K562 treated with DMSO at 1 percent for 12 hours (cell line): ENCODE measurements around the gene RTBDN. TPM values are rescaled to one million over a fixed set of nuclear protein-coding genes. Genes with fewer than 3 reads are reported as not detected.

Source experiments
- total RNA-seq: library from RNA; unstranded; fragments of 300-600 nt; gene quantifications from 2 replicates; pipeline ENCODE4 v1.2.3, GENCODE V29; 2022; ENCODE audit not compliant: insufficient read depth

Gene RTBDN
- 0.58 and 3.6 TPM in 2 replicates for total RNA-seq

DNA sequence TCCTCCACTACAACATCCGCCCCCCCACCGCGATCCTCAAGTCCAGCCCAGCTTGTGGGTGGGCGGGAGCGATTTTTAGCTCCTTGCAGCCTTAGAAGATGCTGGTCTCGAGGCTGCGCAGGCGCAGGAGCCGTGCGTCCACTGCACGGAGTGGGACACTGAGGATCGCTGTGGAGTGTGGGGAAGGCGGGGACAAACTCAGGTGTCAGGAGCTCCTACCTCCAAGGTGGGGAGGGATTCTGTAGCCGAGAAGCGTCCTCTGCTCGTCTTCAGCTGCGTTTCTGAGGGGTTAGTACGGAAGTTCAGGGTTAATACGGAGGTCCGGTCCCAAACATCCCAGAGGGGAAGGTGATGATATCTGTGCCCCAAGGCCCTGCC, at the start of gene RTBDN:
Gene RTBDN (minus strand): TSS at position 14 of the 378 bp plus-strand sequence. CDS start 4,600 bp downstream, outside the sequence.

DNA sequence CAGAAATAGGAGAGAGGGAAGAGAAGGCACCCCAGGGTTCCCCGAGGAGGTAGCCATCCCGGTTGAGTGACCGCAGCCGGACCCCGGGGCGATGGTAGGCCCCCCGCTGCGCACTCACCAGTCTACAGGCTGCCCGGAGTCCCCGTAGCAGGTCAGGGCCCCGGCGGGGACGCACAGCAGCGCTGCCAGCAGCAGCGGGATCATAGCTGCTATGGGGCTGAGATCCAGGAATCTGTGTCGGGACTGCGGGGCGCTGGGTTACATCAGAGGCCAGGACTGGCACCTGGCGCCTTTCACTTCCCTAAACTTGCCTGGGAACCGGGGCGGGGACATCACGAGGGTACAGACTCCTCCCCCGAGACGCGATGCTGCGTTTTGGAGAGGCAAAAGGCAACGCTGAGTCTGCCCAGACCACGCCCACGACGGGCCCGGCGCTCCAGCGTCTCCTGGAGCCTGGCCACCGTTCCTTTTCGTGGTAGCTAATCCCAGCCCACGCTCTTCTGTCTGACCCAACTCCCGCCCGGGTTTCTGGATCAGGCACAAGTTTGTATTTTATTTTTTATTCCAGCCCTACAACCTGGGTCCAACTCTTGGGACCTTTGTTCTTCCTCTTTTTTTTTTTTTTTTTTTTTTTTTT, 46.9 kb upstream of the RTBDN start, which contains the start of gene DNASE2:
Gene DNASE2 (minus strand): TSS at position 278 of the 637 bp plus-strand sequence. CDS start 74 bp downstream, at position 204.

DNA sequence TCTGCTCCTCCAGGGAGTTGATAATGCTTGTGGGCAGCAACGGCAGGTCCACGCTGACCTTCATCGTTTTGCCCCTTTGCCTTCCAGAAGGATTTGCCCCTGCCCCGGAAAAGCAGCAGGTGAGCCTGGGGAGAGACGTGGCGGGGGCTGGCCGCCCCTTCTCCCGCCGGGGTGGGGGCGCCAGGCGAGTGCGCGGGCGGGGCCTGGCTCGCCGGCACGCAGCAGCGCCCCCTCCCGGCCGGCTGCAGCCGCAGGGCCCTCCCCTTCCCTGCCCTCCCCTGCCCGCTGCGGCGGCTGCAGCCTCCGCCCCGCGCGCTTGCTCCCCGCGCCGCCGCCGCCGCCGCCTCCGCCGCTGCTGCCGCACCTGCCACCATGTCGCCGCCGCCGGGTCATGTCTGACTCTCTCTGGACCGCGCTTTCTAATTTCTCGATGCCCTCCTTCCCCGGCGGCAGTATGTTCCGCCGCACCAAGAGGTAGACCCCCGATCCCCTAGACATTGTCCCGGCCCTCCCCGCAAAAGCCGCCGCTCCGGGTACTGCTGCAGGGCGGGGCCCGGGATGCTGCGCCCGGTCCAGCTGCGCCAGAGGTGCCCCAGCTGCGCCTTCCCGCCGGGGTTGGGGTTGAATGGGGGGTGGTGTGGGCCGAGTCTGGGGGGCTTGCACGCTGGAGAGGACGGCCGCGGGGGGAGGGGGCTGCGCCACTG, 4.0 kb upstream of the RTBDN start, which contains the start of gene MAST1:
Gene MAST1 (plus strand): TSS at position 334 of the 704 bp plus-strand sequence. CDS start 58 bp downstream, at position 392.

DNA sequence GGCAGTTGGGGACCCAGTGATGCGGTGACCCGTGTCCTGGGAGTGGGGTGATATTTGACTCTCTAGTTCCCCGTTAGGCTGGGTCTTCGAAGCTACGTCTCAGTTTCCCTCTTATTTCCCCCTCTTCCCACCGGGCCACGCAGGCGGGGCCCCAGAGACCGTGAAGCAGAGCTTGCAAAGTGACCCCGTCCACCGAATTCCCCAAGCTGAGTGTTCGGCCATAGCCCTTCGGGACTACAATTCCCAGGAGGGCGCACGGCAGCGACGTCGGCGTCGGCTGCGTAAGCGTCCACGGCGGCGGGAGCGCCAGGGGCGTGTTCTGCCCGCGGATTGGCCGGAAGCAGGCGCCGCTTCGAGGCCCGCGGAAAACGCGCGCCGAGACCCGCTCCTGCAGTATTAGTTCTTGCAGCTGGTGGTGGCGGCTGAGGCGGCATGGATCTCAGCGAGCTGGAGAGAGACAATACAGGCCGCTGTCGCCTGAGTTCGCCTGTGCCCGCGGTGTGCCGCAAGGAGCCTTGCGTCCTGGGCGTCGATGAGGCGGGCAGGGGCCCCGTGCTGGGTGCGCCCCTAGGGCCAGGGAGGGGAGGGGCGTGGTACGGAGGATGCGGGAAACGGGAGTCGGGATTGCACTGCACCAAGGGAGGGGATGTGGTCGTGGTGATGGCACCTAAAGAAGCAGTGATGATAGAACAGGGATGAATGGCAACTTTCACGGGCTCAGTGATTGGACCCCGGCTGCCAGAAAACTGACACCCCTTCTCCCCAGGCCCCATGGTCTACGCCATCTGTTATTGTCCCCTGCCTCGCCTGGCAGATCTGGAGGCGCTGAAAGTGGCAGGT, 27.9 kb downstream of the RTBDN start, which contains the start of gene RNASEH2A:
Gene RNASEH2A (plus strand): TSS at position 343 of the 840 bp plus-strand sequence. CDS start 90 bp downstream, at position 433.

DNA sequence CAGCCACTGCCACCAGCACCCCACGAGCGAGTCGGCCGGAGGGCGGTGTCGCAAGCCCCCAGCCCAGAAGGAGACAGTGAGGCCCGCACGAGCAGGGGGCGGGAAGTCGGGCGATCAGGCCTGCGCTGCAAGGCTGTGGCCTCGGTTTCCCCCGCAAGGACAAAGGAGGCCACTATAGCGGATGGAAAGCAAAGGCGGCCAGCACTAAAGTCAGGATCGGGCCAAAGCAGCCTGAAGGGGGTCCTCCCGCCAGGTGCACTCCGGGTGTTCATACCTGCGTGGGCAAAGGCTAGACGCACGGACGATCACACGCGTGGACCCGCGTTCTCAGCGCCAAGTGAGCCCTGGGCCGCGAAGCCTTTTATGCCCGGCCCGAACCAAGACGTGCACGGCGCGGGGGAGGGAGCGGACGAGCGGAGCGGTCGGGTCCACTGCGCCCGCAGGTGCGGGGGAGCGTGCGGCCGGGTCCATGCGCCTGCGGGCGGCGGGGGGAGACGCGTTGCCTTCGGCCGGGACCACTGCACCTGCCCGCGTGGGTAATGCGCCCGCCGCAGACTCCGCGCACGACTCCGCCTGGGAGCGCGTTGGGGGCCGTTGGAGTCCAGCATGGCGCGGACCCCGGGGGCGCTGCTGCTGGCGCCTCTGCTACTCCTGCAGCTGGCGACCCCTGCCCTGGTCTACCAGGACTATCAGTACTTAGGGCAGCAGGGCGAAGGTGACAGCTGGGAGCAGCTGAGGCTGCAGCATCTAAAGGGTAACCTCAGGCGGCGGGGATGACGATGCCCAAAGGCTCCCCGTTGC, 32.7 kb downstream of the RTBDN start, which contains the start of the genes PRDX2 and THSD8:
Gene PRDX2 (minus strand): TSS at position 335 of the 801 bp plus-strand sequence. CDS start 539 bp downstream, outside the sequence.
Gene THSD8 (plus strand): TSS at position 604 of the 801 bp plus-strand sequence. CDS start 3 bp downstream, at position 607.

DNA sequence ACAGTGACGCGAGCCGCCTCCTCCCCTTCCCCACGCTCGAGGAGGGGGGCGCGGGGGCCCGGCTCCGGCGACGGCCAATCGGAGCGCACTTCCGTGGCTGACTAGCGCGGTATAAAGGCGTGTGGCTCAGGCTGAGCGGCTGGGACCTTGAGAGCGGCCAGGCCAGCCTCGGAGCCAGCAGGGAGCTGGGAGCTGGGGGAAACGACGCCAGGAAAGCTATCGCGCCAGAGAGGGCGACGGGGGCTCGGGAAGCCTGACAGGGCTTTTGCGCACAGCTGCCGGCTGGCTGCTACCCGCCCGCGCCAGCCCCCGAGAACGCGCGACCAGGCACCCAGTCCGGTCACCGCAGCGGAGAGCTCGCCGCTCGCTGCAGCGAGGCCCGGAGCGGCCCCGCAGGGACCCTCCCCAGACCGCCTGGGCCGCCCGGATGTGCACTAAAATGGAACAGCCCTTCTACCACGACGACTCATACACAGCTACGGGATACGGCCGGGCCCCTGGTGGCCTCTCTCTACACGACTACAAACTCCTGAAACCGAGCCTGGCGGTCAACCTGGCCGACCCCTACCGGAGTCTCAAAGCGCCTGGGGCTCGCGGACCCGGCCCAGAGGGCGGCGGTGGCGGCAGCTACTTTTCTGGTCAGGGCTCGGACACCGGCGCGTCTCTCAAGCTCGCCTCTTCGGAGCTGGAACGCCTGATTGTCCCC, 42.9 kb downstream of the RTBDN start, which contains the start of gene JUNB:
Gene JUNB (plus strand): TSS at position 142 of the 706 bp plus-strand sequence. CDS start 286 bp downstream, at position 428.

Other genes with a start within 250 kb of the RTBDN start
- gene ZNF490, start 223.8 kb downstream of the RTBDN start, total RNA-seq, result 1.4 TPM in 1 of 2 replicates, not detected in the other
- gene ZNF791, start 223.7 kb downstream of the RTBDN start, total RNA-seq, result 3.1 and 9.5 TPM in 2 replicates
- gene MAN2B1, start 167.8 kb downstream of the RTBDN start, total RNA-seq, result 63.4 and 103 TPM in 2 replicates
- 13.5 and 16.3 TPM in 2 replicates for gene WDR83, start 167.8 kb downstream of the RTBDN start, total RNA-seq
- 97.8 and 118 TPM in 2 replicates for gene DHPS, start 152.7 kb downstream of the RTBDN start, total RNA-seq
- not detected in 2 replicates for gene GNG14, start 146.6 kb downstream of the RTBDN start, total RNA-seq
- 9.1 and 12.5 TPM in 2 replicates for gene FBXW9, start 137.9 kb downstream of the RTBDN start, total RNA-seq
- 9.2 and 34.1 TPM in 2 replicates for gene TNPO2, start 110.6 kb downstream of the RTBDN start, total RNA-seq
- gene TRIR, start 99.9 kb downstream of the RTBDN start, total RNA-seq, result 376 and 560 TPM in 2 replicates
- 80.9 and 100 TPM in 2 replicates for gene GET3, start 97.1 kb downstream of the RTBDN start, total RNA-seq
- not detected in 2 replicates for gene BEST2, start 82.8 kb downstream of the RTBDN start, total RNA-seq
- 13.5 and 17.6 TPM in 2 replicates for gene HOOK2, start 59.0 kb downstream of the RTBDN start, total RNA-seq
- 79.5 and 102 TPM in 2 replicates for gene JUNB, start 43.1 kb downstream of the RTBDN start, total RNA-seq
- 330 and 389 TPM in 2 replicates for gene PRDX2, start 32.8 kb downstream of the RTBDN start, total RNA-seq
- gene THSD8, start 32.5 kb downstream of the RTBDN start, total RNA-seq, result 12.6 TPM in 1 of 2 replicates, not detected in the other
- 73.5 and 86.3 TPM in 2 replicates for gene RNASEH2A, start 28.0 kb downstream of the RTBDN start, total RNA-seq
- 6.1 and 6.4 TPM in 2 replicates for gene MAST1, start 3.9 kb upstream of the RTBDN start, total RNA-seq
- gene DNASE2, start 46.9 kb upstream of the RTBDN start, total RNA-seq, result 133 and 148 TPM in 2 replicates
- 32.6 and 45.7 TPM in 2 replicates for gene KLF1, start 52.6 kb upstream of the RTBDN start, total RNA-seq
- gene GCDH, start 56.6 kb upstream of the RTBDN start, total RNA-seq, result 10.5 and 12.8 TPM in 2 replicates
- 0.80 and 1.0 TPM in 2 replicates for gene SYCE2, start 84.7 kb upstream of the RTBDN start, total RNA-seq
- gene FARSA, start 99.1 kb upstream of the RTBDN start, total RNA-seq, result 120 and 123 TPM in 2 replicates
- gene CALR, start 104.0 kb upstream of the RTBDN start, total RNA-seq, result 475 and 681 TPM in 2 replicates
- gene RAD23A, start 111.3 kb upstream of the RTBDN start, total RNA-seq, result 111 and 154 TPM in 2 replicates
- 33.4 and 52.1 TPM in 2 replicates for gene GADD45GIP1, start 122.6 kb upstream of the RTBDN start, total RNA-seq
- 1.0 TPM in 1 of 2 replicates, not detected in the other for gene DAND5, start 135.0 kb upstream of the RTBDN start, total RNA-seq
- gene NFIX, start 160.9 kb upstream of the RTBDN start, total RNA-seq, result 3.3 and 14.3 TPM in 2 replicates